ENCODE results near the gene ORAI1. TPM values are rescaled to one million over a fixed set of nuclear protein-coding genes. Genes with fewer than 3 reads are reported as not detected.
"Not testable (repeated sequence)": the region's sequence is repeated elsewhere in the genome, so short reads cannot be mapped to it uniquely, and the experiment has no call there.

The ORAI1 gene
- total and polyA plus RNA-seq, 2 experiments from 2014 or later = 4.9 to 14.2 TPM

DNA sequence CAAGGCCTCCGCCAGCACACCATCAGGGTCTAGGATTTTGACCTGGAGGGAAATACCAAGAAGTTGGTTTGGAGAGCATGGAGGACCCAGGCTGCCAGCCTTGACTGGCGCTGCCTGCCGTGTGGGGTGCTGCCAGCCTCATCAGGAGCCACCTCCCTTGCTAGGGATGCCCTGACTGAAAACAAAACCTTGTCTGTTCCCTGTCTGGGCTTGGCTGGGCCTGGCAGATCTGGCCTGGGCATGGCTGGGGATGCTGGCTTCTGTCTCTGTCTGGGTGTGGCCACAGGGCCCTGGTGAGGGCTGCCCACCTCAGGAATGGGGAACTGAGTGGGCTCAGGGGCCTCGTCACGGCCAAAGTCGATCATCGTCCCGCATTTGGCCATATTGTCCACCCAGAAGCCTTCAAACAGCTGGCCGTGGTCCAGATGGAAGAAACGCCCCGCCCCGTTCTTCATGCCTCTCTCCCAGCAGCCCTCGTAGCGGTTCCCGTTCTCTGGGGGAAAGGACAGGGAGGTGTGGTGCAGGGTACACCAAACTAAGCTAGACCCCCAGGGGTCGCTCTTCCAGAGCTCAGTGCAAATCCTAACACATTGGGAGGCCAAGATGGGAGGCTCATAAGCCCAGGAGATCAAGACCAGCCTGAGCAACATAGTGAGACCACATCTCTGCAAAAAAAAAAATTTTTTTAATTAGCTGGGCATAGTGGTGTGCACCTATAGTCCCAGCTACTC, 26.6 kb downstream of the ORAI1 start:
- no peak overlapping the region for H2AFZ ChIP-seq
- H3K9me2 ChIP-seq (ENCODE audit: insufficient read depth) = no peaks in the 10 kb centered on the region
- no peak overlapping the region for H3K27ac ChIP-seq
- H3K9me3 ChIP-seq (ENCODE audit: low read depth) = no peaks in the 10 kb centered on the region
- no peak overlapping the region for H3K9ac ChIP-seq
- H3K4me3 ChIP-seq = no peak overlapping the region
- no peaks in the 10 kb centered on the region for H3K27me3 ChIP-seq (replicated peaks; ENCODE audit: insufficient read depth)
- H3K4me2 ChIP-seq (ENCODE audit: unreplicated experiment) = no peak overlapping the region
- H3K79me2 ChIP-seq (ENCODE audit: insufficient read depth) = no peaks in the 10 kb centered on the region
- H3F3A ChIP-seq (ENCODE audit: insufficient read depth) = no peaks in the 10 kb centered on the region
- 62 to 70% methylated on average over 13 to 16 of the region's 16 CpGs for WGBS, 2 experiments (ENCODE audit: low coverage in 1 of 2, low lambda C conversion rate in 2 of 2, missing lambda C conversion rate in 2 of 2)
- H3K36me3 ChIP-seq (ENCODE audit: low read depth) = no peaks in the 10 kb centered on the region
- no peak for DNase-seq
- no peak for TF ChIP-seq EZH2phosphoT487 (IDR thresholded peaks at IDR 0.05; ENCODE audit: insufficient read depth, low read depth)
- no peak for TF ChIP-seq EZH2 (IDR thresholded peaks at IDR 0.05; ENCODE audit: insufficient read depth, poor library complexity, severe bottlenecking)
- H4K20me1 ChIP-seq (ENCODE audit: insufficient read depth) = no peaks in the 10 kb centered on the region
- in situ Hi-C loops (cut with MboI) = no loop called here
- H3K4me1 ChIP-seq (ENCODE audit: insufficient read depth) = no peaks in the 10 kb centered on the region

DNA sequence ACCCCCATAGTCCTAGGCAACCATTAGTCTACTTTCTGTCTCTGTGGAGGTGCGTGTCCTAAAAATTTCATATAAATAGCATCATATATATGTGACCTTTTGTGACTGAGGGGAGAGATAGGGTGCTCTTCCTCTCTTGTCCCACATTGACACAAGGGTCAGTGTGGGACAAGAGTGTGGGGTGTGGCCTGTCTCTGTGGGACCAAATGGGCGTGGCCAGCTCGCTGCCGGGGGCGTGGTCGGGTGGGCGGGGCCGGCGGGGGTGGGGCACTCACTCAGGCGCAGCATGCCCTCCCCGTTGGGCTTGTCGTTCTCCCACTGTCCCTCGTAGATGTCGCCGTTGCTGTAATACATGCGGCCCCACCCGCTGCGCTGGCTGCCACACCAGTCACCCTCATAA, 27.7 kb downstream of the ORAI1 start:
- Histone ChIP-seq H3K4me1 (ENCODE audit: insufficient read depth) (no peaks in the 10 kb centered on the region), H3K27ac (no peak overlapping the region), H3K27me3 (replicated peaks; ENCODE audit: insufficient read depth) (no peaks in the 10 kb centered on the region), H3K4me3 (no peak overlapping the region), H3K9me3 (ENCODE audit: low read depth) (no peaks in the 10 kb centered on the region), H3F3A (ENCODE audit: insufficient read depth) (no peaks in the 10 kb centered on the region), H3K4me2 (ENCODE audit: unreplicated experiment) (no peak overlapping the region), H3K9me2 (ENCODE audit: insufficient read depth) (no peaks in the 10 kb centered on the region), H3K9ac (no peak overlapping the region), H3K36me3 (ENCODE audit: low read depth) (no peaks in the 10 kb centered on the region), H2AFZ (no peak overlapping the region), H3K79me2 (ENCODE audit: insufficient read depth) (no peaks in the 10 kb centered on the region), H4K20me1 (ENCODE audit: insufficient read depth) (no peaks in the 10 kb centered on the region)
- DNase-seq = peak; percentile 9
- TF ChIP-seq EZH2 (IDR thresholded peaks at IDR 0.05; ENCODE audit: insufficient read depth, poor library complexity, severe bottlenecking) = no peak
- TF ChIP-seq EZH2phosphoT487 (IDR thresholded peaks at IDR 0.05; ENCODE audit: insufficient read depth, low read depth) = no peak
- WGBS, 2 experiments (ENCODE audit: low coverage in 1 of 2, low lambda C conversion rate in 2 of 2, missing lambda C conversion rate in 2 of 2) = 72 to 75% methylated on average over 7 to 18 of the region's 18 CpGs
- in situ Hi-C loops (cut with MboI) = no loop called here

DNA sequence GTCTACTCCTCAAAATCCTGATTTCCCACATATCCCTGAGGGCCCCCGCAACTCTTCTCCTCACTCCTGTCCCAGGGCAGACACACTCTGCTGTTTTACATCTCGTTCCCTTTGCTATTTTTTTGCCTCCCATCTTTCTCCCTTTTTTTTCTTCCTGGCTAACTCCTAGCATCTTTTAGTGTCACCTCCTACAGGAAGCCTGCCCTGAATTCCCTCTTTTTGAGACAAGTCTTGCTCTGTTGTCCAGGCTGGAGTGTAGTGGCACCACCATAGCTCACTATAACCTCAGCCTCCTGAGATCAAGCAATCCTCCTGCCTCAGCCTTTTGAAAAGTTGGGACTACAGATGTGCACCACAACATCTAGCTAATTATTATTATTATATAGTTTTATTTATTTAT, 29.8 kb downstream of the ORAI1 start:
- Histone ChIP-seq H3K9ac (no peak overlapping the region), H3K4me2 (ENCODE audit: unreplicated experiment) (no peak overlapping the region), H3K79me2 (ENCODE audit: insufficient read depth) (no peaks in the 10 kb centered on the region), H3F3A (ENCODE audit: insufficient read depth) (no peaks in the 10 kb centered on the region), H3K27ac (no peak overlapping the region), H3K36me3 (ENCODE audit: low read depth) (no peaks in the 10 kb centered on the region), H3K9me2 (ENCODE audit: insufficient read depth) (no peaks in the 10 kb centered on the region), H3K27me3 (replicated peaks; ENCODE audit: insufficient read depth) (no peaks in the 10 kb centered on the region), H2AFZ (no peak overlapping the region), H3K4me3 (no peak overlapping the region), H3K4me1 (ENCODE audit: insufficient read depth) (no peaks in the 10 kb centered on the region), H3K9me3 (ENCODE audit: low read depth) (no peaks in the 10 kb centered on the region), H4K20me1 (ENCODE audit: insufficient read depth) (no peaks in the 10 kb centered on the region)
- TF ChIP-seq EZH2phosphoT487 (IDR thresholded peaks at IDR 0.05; ENCODE audit: insufficient read depth, low read depth) (no peak), EZH2 (IDR thresholded peaks at IDR 0.05; ENCODE audit: insufficient read depth, poor library complexity, severe bottlenecking) (no peak)
- DNase-seq = no peak
- 95% methylated on average over 2 of the region's 2 CpGs for WGBS, 2 experiments (ENCODE audit: low coverage in 1 of 2, low lambda C conversion rate in 2 of 2, missing lambda C conversion rate in 2 of 2)
- in situ Hi-C loops (cut with MboI) = no loop called here

DNA sequence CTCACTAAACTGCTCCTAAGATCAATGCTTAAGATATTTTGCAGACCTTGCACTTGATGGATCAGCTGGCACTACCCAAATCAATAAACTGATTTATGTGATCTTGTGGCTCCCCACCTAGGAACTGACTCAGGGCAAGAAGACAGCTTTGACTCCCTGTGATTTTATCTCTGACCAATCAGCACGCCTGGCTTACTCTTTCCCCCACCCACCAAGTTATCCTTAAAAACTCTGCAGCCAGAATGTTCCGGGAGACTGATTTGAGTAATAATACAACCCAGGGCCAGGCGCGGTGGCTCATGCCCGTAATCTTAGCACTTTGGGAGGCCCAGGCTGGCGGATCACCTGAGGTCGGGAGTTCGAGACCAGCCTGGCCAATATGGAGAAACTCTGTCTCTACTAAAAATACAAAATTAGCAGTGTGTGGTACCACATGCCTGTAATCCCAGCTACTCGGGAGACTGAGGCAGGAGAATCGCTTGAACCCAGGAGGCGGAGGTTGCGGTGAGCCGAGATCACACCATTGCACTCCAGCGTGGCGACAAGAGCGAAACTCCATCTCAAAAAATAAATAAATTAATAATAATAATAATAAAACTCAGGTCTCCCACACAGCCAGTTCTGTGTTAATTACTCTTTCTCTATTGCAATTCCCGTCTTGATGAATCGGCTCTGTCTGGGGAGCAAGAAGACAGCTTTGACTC, 31.1 kb downstream of the ORAI1 start:
- Histone ChIP-seq H2AFZ (no peak overlapping the region), H3K4me1 (ENCODE audit: insufficient read depth) (no peaks in the 10 kb centered on the region), H3K9ac (no peak overlapping the region), H3K27me3 (replicated peaks; ENCODE audit: insufficient read depth) (no peaks in the 10 kb centered on the region), H3K9me3 (ENCODE audit: low read depth) (no peaks in the 10 kb centered on the region), H4K20me1 (ENCODE audit: insufficient read depth) (no peaks in the 10 kb centered on the region), H3K79me2 (ENCODE audit: insufficient read depth) (no peaks in the 10 kb centered on the region), H3K4me2 (ENCODE audit: unreplicated experiment) (no peak overlapping the region), H3K4me3 (no peak overlapping the region), H3K36me3 (ENCODE audit: low read depth) (no peaks in the 10 kb centered on the region), H3K9me2 (ENCODE audit: insufficient read depth) (no peaks in the 10 kb centered on the region), H3K27ac (no peak overlapping the region), H3F3A (ENCODE audit: insufficient read depth) (no peaks in the 10 kb centered on the region)
- TF ChIP-seq EZH2phosphoT487 (IDR thresholded peaks at IDR 0.05; ENCODE audit: insufficient read depth, low read depth) = no peak
- TF ChIP-seq EZH2 (IDR thresholded peaks at IDR 0.05; ENCODE audit: insufficient read depth, poor library complexity, severe bottlenecking) = no peak
- DNase-seq = no peak
- WGBS, 2 experiments (ENCODE audit: low coverage in 1 of 2, low lambda C conversion rate in 2 of 2, missing lambda C conversion rate in 2 of 2) = 94 to 96% methylated on average over 18 of the region's 18 CpGs
- in situ Hi-C loops (cut with MboI) = no loop called here

DNA sequence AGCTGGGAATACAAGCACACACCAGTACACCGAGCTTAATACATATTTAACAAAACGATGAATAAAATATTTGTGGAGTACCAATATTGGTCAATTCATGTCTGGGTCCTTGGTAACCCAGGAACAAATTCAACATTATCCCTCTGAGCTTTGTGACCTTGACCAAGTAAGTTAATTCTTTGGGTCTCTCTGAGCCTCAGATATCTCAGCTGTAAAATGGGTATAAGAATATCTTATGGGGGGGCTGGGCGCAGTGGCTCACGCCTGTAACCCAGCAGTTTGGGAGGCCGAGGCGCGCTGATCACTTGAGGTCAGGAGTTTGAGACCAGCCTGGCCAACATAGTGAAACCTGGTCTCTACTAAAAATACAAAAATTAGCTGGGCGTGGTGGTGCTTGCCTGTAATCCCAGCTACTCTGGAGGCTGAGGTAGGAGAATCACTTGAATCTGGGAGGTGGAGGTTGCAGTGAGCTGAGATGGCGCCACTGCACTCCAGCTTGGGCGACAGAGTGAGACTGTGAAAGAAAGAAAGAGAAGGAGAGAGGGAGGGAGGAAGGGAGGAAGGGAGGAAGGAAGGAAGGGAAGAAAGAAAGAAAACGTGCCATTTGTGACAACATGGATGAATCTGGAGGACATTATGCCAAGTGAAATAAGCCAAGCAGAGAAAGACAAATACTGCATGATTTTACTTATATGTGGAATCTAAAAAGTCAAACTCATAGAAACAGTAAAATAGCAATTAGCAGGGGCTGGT, 35.2 kb downstream of the ORAI1 start:
- H3K27me3 ChIP-seq (replicated peaks; ENCODE audit: insufficient read depth) = not testable (repeated sequence)

More for the DNA sequence above, 35.2 kb downstream of the ORAI1 start:
- WGBS, 2 experiments (ENCODE audit: low coverage in 1 of 2, low lambda C conversion rate in 2 of 2, missing lambda C conversion rate in 2 of 2) = 80 to 81% methylated on average over 11 of the region's 11 CpGs
- H3K4me3 ChIP-seq; H3K9me2 ChIP-seq (ENCODE audit: insufficient read depth); H4K20me1 ChIP-seq (ENCODE audit: insufficient read depth); H3K4me2 ChIP-seq (ENCODE audit: unreplicated experiment); in situ Hi-C loops (cut with MboI); H3K4me1 ChIP-seq (ENCODE audit: insufficient read depth); DNase-seq; H3K27ac ChIP-seq; H3K9me3 ChIP-seq (ENCODE audit: low read depth); H2AFZ ChIP-seq; H3K79me2 ChIP-seq (ENCODE audit: insufficient read depth); H3K9ac ChIP-seq; H3K36me3 ChIP-seq (ENCODE audit: low read depth); H3F3A ChIP-seq (ENCODE audit: insufficient read depth): not testable (repeated sequence)
